ENCODE data around the gene TOR3A. TPM values are rescaled to one million over a fixed set of nuclear protein-coding genes. Genes with fewer than 3 reads are reported as not detected.

Gene TOR3A
- total RNA-seq, 1 donor from 2014 or later: 59.5 TPM

DNA sequence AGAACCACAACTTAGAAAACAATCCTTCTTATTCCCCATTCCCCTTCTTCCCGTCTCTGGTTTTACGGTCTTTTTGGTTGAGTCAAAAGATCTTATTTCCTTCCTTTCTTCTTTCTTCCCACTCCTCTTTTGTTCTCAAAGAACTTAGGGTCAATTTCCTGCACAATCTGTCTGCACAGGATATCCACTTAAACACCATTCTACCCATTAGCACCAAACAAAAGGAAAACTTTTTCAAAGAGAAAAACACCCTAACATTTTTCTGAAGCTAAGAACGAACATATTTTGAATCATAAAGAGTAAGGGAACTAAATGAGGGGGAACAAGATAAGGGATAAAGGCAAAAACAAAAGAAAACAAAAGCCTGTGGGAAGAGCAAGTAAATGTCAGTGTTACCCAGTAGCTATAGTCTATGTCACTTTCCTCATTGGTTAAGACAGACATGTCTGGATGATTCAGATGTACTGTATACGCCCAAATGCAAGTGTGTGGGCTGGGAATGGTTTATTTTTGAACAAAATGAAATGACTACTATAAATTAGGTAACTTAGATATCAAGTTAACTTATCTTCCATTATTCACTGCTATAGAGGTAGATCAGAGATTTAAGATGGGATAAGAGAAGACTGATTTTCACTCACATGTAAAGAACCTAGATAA, 59.9 kb downstream of the TOR3A start:
- ATAC-seq (ENCODE audit: low read depth): no peak
- POLR2A ChIA-PET: no interaction called here

DNA sequence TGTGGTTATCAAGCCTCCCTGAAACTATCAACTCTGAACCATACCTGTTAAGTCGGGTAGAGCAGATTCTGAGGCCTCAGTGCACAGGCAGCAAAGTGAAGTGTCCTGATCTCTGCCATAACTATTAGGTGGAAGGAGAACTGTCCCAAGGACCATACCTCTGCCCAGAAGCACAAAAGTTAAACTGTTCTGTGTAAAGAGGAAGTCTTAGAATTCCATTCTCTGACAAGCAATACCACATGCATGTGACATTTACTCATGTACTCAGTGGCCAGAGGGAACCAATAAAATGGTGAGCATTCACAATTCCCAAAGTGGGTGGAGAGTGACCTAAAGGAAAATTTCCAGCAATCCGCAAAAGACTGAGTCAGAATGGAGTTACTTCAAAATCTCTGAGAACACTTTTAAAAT, 61.0 kb downstream of the TOR3A start:
- Mint-ChIP-seq H3K4me3 (no peak overlapping the region), H3K27me3 (no peaks in the 10 kb centered on the region), H3K9me3 (no peaks in the 10 kb centered on the region), H3K36me3 (ENCODE audit: low read depth) (peaks cover 17% of the 10 kb centered on the region), H3K4me1 (peaks cover 20% of the 10 kb centered on the region), H3K27ac (peak overlapping the region; percentile 53)
- ATAC-seq (ENCODE audit: low read depth) (peak; percentile 34), DNase-seq (no peak)
- ChIA-PET POLR2A (no interaction called here), CTCF (no interaction called here)
- TF ChIP-seq, protein P1, sequence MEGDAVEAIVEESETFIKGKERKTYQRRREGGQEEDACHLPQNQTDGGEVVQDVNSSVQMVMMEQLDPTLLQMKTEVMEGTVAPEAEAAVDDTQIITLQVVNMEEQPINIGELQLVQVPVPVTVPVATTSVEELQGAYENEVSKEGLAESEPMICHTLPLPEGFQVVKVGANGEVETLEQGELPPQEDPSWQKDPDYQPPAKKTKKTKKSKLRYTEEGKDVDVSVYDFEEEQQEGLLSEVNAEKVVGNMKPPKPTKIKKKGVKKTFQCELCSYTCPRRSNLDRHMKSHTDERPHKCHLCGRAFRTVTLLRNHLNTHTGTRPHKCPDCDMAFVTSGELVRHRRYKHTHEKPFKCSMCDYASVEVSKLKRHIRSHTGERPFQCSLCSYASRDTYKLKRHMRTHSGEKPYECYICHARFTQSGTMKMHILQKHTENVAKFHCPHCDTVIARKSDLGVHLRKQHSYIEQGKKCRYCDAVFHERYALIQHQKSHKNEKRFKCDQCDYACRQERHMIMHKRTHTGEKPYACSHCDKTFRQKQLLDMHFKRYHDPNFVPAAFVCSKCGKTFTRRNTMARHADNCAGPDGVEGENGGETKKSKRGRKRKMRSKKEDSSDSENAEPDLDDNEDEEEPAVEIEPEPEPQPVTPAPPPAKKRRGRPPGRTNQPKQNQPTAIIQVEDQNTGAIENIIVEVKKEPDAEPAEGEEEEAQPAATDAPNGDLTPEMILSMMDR (IDR thresholded peaks at IDR 0.05): no peak
- intact Hi-C loops (cut with micrococcal nuclease): no loop called here

More for the DNA sequence above, 59.9 kb downstream of the TOR3A start:
- CTCF ChIA-PET: no interaction called here
- Mint-ChIP-seq H3K36me3 (ENCODE audit: low read depth) (peaks cover 13% of the 10 kb centered on the region), H3K4me1 (peaks cover 20% of the 10 kb centered on the region), H3K4me3 (no peak overlapping the region), H3K27me3 (no peaks in the 10 kb centered on the region), H3K9me3 (no peaks in the 10 kb centered on the region), H3K27ac (no peak overlapping the region)
- TF ChIP-seq, protein P1 (IDR thresholded peaks at IDR 0.05): no peak
- no peak for DNase-seq
- intact Hi-C loops (cut with micrococcal nuclease): no loop called here

DNA sequence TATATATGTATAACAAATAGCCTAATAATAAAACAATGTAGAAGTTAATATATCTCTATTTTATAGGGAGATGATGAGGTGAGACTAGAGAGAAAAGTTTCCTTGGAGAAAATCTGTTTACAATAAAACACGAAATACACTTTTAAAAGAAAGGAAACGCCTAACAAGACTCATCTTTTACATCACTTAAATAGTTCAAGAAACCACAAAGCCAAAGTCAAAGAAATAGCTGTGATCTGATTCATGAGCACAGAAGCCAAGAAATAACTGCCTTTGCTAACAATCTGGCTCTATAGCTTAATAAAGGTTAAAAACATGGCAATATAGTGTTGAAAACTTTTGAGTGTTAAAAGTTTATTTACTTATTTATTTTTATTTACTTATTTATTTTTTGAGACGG, 61.5 kb downstream of the TOR3A start:
- ChIA-PET POLR2A (no interaction called here), CTCF (no interaction called here)
- ATAC-seq (ENCODE audit: low read depth) (no peak), DNase-seq (no peak)
- Mint-ChIP-seq H3K4me3 (no peak overlapping the region), H3K9me3 (no peaks in the 10 kb centered on the region), H3K27me3 (no peaks in the 10 kb centered on the region), H3K36me3 (ENCODE audit: low read depth) (peaks cover 22% of the 10 kb centered on the region), H3K4me1 (peaks cover 20% of the 10 kb centered on the region), H3K27ac (no peak overlapping the region)
- intact Hi-C loops (cut with micrococcal nuclease): no loop called here
- TF ChIP-seq, protein P1 (IDR thresholded peaks at IDR 0.05): no peak

DNA sequence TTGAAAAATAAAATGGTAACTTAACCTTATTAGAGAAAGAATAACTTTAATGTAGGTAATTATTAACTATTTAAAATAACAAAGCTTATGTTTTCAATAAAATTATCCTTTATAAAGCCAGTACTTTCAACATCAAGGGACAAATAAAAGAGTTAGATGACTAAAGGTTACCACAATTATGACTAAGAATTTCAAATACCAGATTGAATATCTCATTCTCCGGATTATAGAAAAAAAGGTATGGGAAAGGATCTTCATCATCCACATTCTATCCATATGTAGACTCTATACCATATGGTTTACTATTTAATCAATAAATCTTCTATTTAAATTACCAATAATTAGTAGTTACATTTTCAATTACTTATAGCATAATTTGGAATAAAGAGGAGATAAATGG, 62.8 kb downstream of the TOR3A start:
- H3K36me3 Mint-ChIP-seq (ENCODE audit: low read depth): peaks cover 20% of the 10 kb centered on the region
- H3K27ac Mint-ChIP-seq: no peak overlapping the region
- ATAC-seq (ENCODE audit: low read depth): no peak
- DNase-seq: no peak
- no peak overlapping the region for H3K4me3 Mint-ChIP-seq
- POLR2A ChIA-PET: no interaction called here
- H3K4me1 Mint-ChIP-seq: peaks cover 20% of the 10 kb centered on the region
- TF ChIP-seq, protein P1 (IDR thresholded peaks at IDR 0.05): no peak
- no peaks in the 10 kb centered on the region for H3K27me3 Mint-ChIP-seq
- H3K9me3 Mint-ChIP-seq: no peaks in the 10 kb centered on the region
- CTCF ChIA-PET: no interaction called here
- intact Hi-C loops (cut with micrococcal nuclease): no loop called here

DNA sequence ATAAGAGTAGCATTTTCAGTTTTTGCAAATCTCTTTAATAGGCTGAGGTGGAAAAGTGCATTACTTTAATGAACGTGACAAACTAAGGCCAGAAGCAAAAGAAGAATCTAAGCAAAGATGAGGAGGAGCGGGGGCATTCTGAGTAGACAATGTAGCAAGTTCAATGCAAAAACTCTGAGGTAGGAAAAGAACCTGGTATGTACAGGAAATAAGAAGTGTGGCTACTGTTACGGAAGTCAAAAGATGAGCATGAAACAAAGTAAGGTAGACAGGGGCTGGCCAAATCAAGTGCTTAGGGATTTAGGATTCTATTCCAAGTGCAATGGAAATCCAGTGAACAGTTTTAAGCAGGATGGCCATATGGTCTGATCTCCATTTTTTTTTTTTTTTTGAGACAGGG, 63.7 kb downstream of the TOR3A start:
- ATAC-seq (ENCODE audit: low read depth) (no peak), DNase-seq (no peak)

More for the DNA sequence above, 63.7 kb downstream of the TOR3A start:
- Mint-ChIP-seq H3K4me1 (peaks cover 18% of the 10 kb centered on the region), H3K36me3 (ENCODE audit: low read depth) (peaks cover 22% of the 10 kb centered on the region), H3K27me3 (no peaks in the 10 kb centered on the region), H3K9me3 (no peaks in the 10 kb centered on the region), H3K27ac (no peak overlapping the region), H3K4me3 (no peak overlapping the region)
- intact Hi-C loops (cut with micrococcal nuclease): no loop called here
- ChIA-PET CTCF (no interaction called here), POLR2A (no interaction called here)
- TF ChIP-seq, protein P1 (IDR thresholded peaks at IDR 0.05): no peak

Other genes starting within 250 kb of the TOR3A start
- gene ANGPTL1, start 211.0 kb upstream of the TOR3A start, total RNA-seq: not detected in 2 replicates
- gene FAM20B, start 56.2 kb upstream of the TOR3A start, total RNA-seq: 26.3 and 27.5 TPM in 2 replicates
- 15.2 and 15.6 TPM in 2 replicates for gene ABL2, start 147.6 kb downstream of the TOR3A start, total RNA-seq
- gene SOAT1, start 211.7 kb downstream of the TOR3A start, total RNA-seq: 17.3 and 20.0 TPM in 2 replicates